Thyroid gland (tissue), 4 donors: ENCODE measurements around the gene DNAJA3. TPM values are rescaled to one million over a fixed set of nuclear protein-coding genes. Genes with fewer than 3 reads are reported as not detected.

Experiments
- DNase-seq, 2 donors: peaks; one replicate each; pipeline ENCODE4 v3.0.0-alpha.2; 2019
- H3K27ac ChIP-seq, 3 donors: fragments of 200-600 bp; sonication (generic); 1 replicate in 2 of 3; 2 replicates in 1 of 3; pipeline ENCODE4 v1.5.1; 2016 to 2019; ENCODE audit warnings: mild to moderate bottlenecking in 1 of 3, moderate library complexity in 1 of 3
- H3K27me3 ChIP-seq: fragments of 200-600 bp; sonication (generic); one replicate; pipeline ENCODE4 v1.5.1; 2019
- H3K36me3 ChIP-seq, 2 donors: fragments of 200-600 bp; sonication (generic); one replicate each; pipeline ENCODE4 v1.5.1; 2016 to 2019
- H3K4me1 ChIP-seq, 2 donors: fragments of 200-600 bp; sonication (generic); one replicate each; pipeline ENCODE4 v1.5.1; 2017 to 2019
- H3K4me3 ChIP-seq, 3 donors: fragments of 200-600 bp; sonication (generic); replicated peaks in 1 of 3; 1 replicate in 2 of 3; 2 replicates in 1 of 3; pipeline ENCODE4 v1.5.1; 2016; ENCODE audit warnings: mild to moderate bottlenecking in 1 of 3
- H3K9me3 ChIP-seq: fragments of 200-600 bp; sonication (generic); one replicate; pipeline ENCODE4 v1.5.1; 2017
- CTCF ChIP-seq, 6 experiments: fragments of 200-600 bp in 3 of 6; fragments of 450-650 bp in 3 of 6; sonication (generic) in 3 of 6; IDR thresholded peaks; one replicate each; pipeline ENCODE4 v1.5.1; 2016 to 2019; ENCODE audit warnings: antibody characterized with exemption in 6 of 6, mild to moderate bottlenecking in 2 of 6, inconsistent platforms in 1 of 6, moderate library complexity in 1 of 6
- POLR2A ChIP-seq, 2 donors: fragments of 450-650 bp; IDR thresholded peaks; one replicate each; pipeline ENCODE4 v1.6.1; 2017; ENCODE audit warnings: antibody characterized with exemption in 2 of 2, mild to moderate bottlenecking in 2 of 2, moderate library complexity in 1 of 2
- WGBS, 2 donors: methylation state at CpG; one replicate each; pipeline ENCODE4 v1.1.5; 2017; 5-methylcytosine and 5-hydroxymethylcytosine counted together
- intact Hi-C: fragments of 100-400 bp; cut with DNase I; formaldehyde crosslinking; loops from one replicate; pipeline ENCODE4 v1.15.1; 2023
- total RNA-seq, 4 donors: library from RNA; depleted of rRNA; stranded (reverse); fragments of >200 nt; gene quantifications; one replicate each; pipeline ENCODE4 v1.2.3, GENCODE V29; 2016

The DNAJA3 gene
- total RNA-seq, 4 donors from 2014 or later: 41.0 to 61.0 (median 51.0) TPM

GRCh38 chr16:4467916-4468315, 42.2 kb downstream of the DNAJA3 start:
- intact Hi-C loops: no loop called here
- H3K27ac ChIP-seq: no peak overlapping the region
- TF ChIP-seq POLR2A (IDR thresholded peaks at IDR 0.05) (no peak), CTCF (IDR thresholded peaks at IDR 0.05) (no peak)
- no peaks in the 10 kb centered on the region for H3K4me1 ChIP-seq
- H3K27me3 ChIP-seq: no peaks in the 10 kb centered on the region
- DNase-seq: no peak
- H3K4me3 ChIP-seq: no peak overlapping the region
- WGBS, 2 donors: 97 to 99% methylated on average over 16 of the region's 16 CpGs
- peaks cover 25 to 34% of the 10 kb centered on the region in 2 donors for H3K36me3 ChIP-seq
- H3K9me3 ChIP-seq: no peaks in the 10 kb centered on the region

GRCh38 chr16:4468972-4469371, 43.3 kb downstream of the DNAJA3 start:
- TF ChIP-seq CTCF (IDR thresholded peaks at IDR 0.05): no peak
- no peak for TF ChIP-seq POLR2A (IDR thresholded peaks at IDR 0.05)
- 90 to 94% methylated on average over 10 of the region's 10 CpGs for WGBS, 2 donors
- H3K36me3 ChIP-seq: peaks cover 25 to 29% of the 10 kb centered on the region in 2 donors
- DNase-seq: no peak
- H3K9me3 ChIP-seq: no peaks in the 10 kb centered on the region
- no peak overlapping the region for H3K4me3 ChIP-seq
- H3K4me1 ChIP-seq: peaks cover 0 to 2% of the 10 kb centered on the region in 2 donors
- no peaks in the 10 kb centered on the region for H3K27me3 ChIP-seq
- H3K27ac ChIP-seq: no peak overlapping the region
- intact Hi-C loops: no loop called here

- TF ChIP-seq POLR2A (IDR thresholded peaks at IDR 0.05) (no peak), CTCF (IDR thresholded peaks at IDR 0.05) (no peak)
- intact Hi-C loops: no loop called here
- Histone ChIP-seq H3K27me3 (no peaks in the 10 kb centered on the region), H3K36me3 (peaks cover 5 to 6% of the 10 kb centered on the region in 2 donors), H3K27ac (no peak overlapping the region), H3K4me3 (no peak overlapping the region), H3K4me1 (peaks cover 15% of the 10 kb centered on the region in 2 donors), H3K9me3 (no peaks in the 10 kb centered on the region)
- DNase-seq: no peak
- 95% methylated on average over 5 of the region's 5 CpGs for WGBS, 2 donors
Measured at GRCh38 chr16:4471869-4472268, 46.2 kb downstream of the DNAJA3 start.

- peaks cover 20 to 25% of the 10 kb centered on the region in 2 donors for H3K4me1 ChIP-seq
- no peaks in the 10 kb centered on the region for H3K9me3 ChIP-seq
- intact Hi-C loops: no loop called here
- WGBS, 2 donors: 42 to 48% methylated on average over 4 of the region's 4 CpGs
- H3K36me3 ChIP-seq: peaks cover 5 to 6% of the 10 kb centered on the region in 2 donors
- no peaks in the 10 kb centered on the region for H3K27me3 ChIP-seq
- H3K27ac ChIP-seq: no peak overlapping the region
- TF ChIP-seq CTCF (IDR thresholded peaks at IDR 0.05) (no peak), POLR2A (IDR thresholded peaks at IDR 0.05) (no peak)
- DNase-seq: peak; percentile 24 to 43
- H3K4me3 ChIP-seq: no peak overlapping the region
Measured at GRCh38 chr16:4472880-4473279, 47.2 kb downstream of the DNAJA3 start.

GRCh38 chr16:4474192-4474961, 48.7 kb downstream of the DNAJA3 start, which contains the start of gene NMRAL1:
NMRAL1 (minus strand) TSS chr16:4474625; CDS start chr16:4474132, 493 bp downstream.
- no peaks in the 10 kb centered on the region for H3K27me3 ChIP-seq
- peak in 2 of 6 experiments; percentile 3 to 18 for TF ChIP-seq CTCF (IDR thresholded peaks at IDR 0.05)
- peak in 1 of 2 donors; percentile 70 for TF ChIP-seq POLR2A (IDR thresholded peaks at IDR 0.05)
- peak; percentile 94 to 95 for DNase-seq
- peaks cover 21 to 26% of the 10 kb centered on the region in 2 donors for H3K4me1 ChIP-seq
- peak within 1 kb of the TSS in 2 of 3 donors; percentile 60 to 76 for H3K4me3 ChIP-seq
- H3K36me3 ChIP-seq: peaks cover 0 to under 1% of the 10 kb centered on the region in 2 donors
- 4 to 7% methylated on average over 19 to 27 of the region's 60 CpGs for WGBS, 2 donors
- peak within 1 kb of the TSS; percentile 78 to 88 (median 81) for H3K27ac ChIP-seq
- no peaks in the 10 kb centered on the region for H3K9me3 ChIP-seq
- intact Hi-C loops: no loop called here
